ENCODE data around the gene CNPY4. TPM values are rescaled to one million over a fixed set of nuclear protein-coding genes. Genes with fewer than 3 reads are reported as not detected.
"Not testable (repeated sequence)": the region's sequence is repeated elsewhere in the genome, so short reads cannot be mapped to it uniquely, and the experiment has no call there.

CNPY4 gene
- total RNA-seq, 4 donors from 2014 or later: 0.87 to 5.3 (median 3.1) TPM

- H3K36me3 ChIP-seq: peaks cover 0 to 12% (median 0%) of the 10 kb centered on the region in 3 donors
- intact Hi-C loops (cut with DNase I): no loop called here
- no peaks in the 10 kb centered on the region for H3K9me3 ChIP-seq
- H3K27me3 ChIP-seq: no peaks in the 10 kb centered on the region
- peaks cover 30 to 77% (median 33%) of the 10 kb centered on the region in 3 donors for H3K4me1 ChIP-seq
- WGBS, 2 donors: 14 to 29% methylated on average over 3 to 7 of the region's 37 CpGs
- peak overlapping the region; percentile 92 to 99 (median 98) for H3K27ac ChIP-seq
- H3K4me3 ChIP-seq: peak overlapping the region; percentile 55 to 91 (median 84)
- no peak for DNase-seq
- TF ChIP-seq POLR2A (IDR thresholded peaks at IDR 0.05) (no peak), CTCF (IDR thresholded peaks at IDR 0.05) (no peak)
Observed at GRCh38 chr7:100127866-100128636, 8.6 kb downstream of the CNPY4 start.

GRCh38 chr7:100128637-100128963, 9.2 kb downstream of the CNPY4 start:
- no peak for DNase-seq
- Histone ChIP-seq H3K4me1 (peaks cover 30 to 77% (median 33%) of the 10 kb centered on the region in 3 donors), H3K36me3 (peaks cover 0 to 7% (median 0%) of the 10 kb centered on the region in 3 donors), H3K27me3 (no peaks in the 10 kb centered on the region), H3K9me3 (no peaks in the 10 kb centered on the region), H3K4me3 (no peak overlapping the region), H3K27ac (peak overlapping the region in 3 of 4 donors; percentile 92 to 99 (median 97))
- intact Hi-C loops (cut with DNase I): no loop called here
- 56 to 58% methylated on average over 1 of the region's 1 CpG for WGBS, 2 donors
- no peak for TF ChIP-seq CTCF (IDR thresholded peaks at IDR 0.05)
- no peak for TF ChIP-seq POLR2A (IDR thresholded peaks at IDR 0.05)

GRCh38 chr7:100130220-100130607, 10.8 kb downstream of the CNPY4 start:
- H3K36me3 ChIP-seq; H3K27me3 ChIP-seq; H3K4me3 ChIP-seq; DNase-seq; H3K9me3 ChIP-seq; intact Hi-C loops (cut with DNase I): not testable (repeated sequence)
- Histone ChIP-seq H3K4me1 (peaks cover 21 to 66% (median 33%) of the 10 kb centered on the region in 3 donors), H3K27ac (peak overlapping the region in 3 of 4 donors; percentile 76 to 99 (median 97))
- 38 to 86% methylated on average over 1 of the region's 1 CpG for WGBS, 2 donors

DNA sequence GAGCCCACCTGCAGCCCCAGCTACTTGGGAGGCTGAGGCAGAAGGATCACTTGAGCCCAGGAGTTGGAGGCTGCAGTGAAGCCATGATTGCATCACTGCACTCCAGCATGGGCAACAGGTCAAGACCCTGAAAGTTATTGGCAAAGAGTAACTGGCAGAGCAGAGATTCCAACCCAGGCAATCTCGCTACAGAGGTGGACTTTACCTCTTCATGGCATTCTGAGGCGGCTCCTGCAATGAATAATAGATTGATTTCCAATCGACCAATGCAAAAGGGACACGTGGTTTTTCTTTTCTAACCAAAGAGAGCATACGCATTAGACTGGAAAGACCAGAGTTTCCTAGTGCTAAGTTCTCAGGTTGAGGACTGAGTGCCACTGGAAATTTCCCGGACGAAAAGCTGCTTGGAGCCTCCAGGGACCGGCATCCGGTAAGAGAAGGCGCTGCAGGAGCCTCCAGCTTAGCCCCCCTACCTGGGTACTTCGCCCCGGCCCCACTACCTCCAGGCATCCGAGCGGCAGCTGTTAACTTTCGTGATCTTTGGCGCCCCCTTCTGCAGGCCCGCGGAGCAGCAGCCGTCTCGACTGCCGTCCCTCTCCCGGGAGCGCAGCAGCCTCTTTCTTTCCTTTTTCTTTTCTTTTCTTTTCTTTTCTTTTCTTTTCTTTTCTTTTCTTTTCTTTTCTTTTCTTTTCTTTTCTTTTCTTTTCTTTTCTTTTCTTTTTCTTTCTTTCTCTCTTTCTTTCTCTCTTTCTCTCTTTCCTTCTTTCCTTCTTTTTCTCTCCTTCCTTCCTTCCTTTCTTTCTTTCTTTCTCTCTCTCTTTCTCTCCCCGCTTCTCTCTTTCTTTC, 11.4 kb downstream of the CNPY4 start:
- 7 to 11% methylated on average over 20 to 22 of the region's 24 CpGs for WGBS, 2 donors
- DNase-seq: no peak
- H3K4me1 ChIP-seq: peaks cover 15 to 60% (median 28%) of the 10 kb centered on the region in 3 donors
- H3K9me3 ChIP-seq: no peaks in the 10 kb centered on the region
- peak; percentile 81 to 94 (median 87) for TF ChIP-seq CTCF (IDR thresholded peaks at IDR 0.05)
- no peak for TF ChIP-seq POLR2A (IDR thresholded peaks at IDR 0.05)
- intact Hi-C loops (cut with DNase I): no loop called here
- H3K27ac ChIP-seq: peak overlapping the region; percentile 8 to 97 (median 76)
- H3K36me3 ChIP-seq: no peaks in the 10 kb centered on the region
- no peaks in the 10 kb centered on the region for H3K27me3 ChIP-seq
- peak overlapping the region; percentile 17 to 55 (median 26) for H3K4me3 ChIP-seq

DNA sequence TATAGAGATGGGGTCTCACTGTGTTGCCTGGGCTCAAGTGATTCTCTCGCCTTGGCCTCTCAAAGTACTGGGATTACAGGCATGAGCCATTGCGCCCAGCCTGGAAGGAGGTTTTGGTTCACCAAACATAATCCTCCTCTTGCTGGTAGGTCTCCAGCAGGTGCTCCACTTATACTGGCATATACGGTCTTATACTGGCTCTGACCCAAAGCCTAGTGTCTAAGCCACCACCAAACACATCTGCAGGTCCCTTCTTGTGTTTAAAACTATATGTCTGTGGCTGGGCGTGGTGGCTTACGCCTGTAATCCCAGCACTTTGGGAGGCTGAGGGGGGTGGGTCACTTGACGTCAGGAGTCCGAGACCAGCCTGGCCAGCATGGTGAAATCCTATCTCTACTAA, 12.7 kb downstream of the CNPY4 start:
- no peak overlapping the region for H3K4me3 ChIP-seq
- WGBS, 2 donors: 33 to 83% methylated on average over 2 to 6 of the region's 7 CpGs
- no peaks in the 10 kb centered on the region for H3K27me3 ChIP-seq
- H3K9me3 ChIP-seq: no peaks in the 10 kb centered on the region
- DNase-seq: no peak
- peaks cover 11 to 53% (median 23%) of the 10 kb centered on the region in 3 donors for H3K4me1 ChIP-seq
- H3K27ac ChIP-seq: peak overlapping the region in 2 of 4 donors; percentile 51 to 62
- intact Hi-C loops (cut with DNase I): loop anchor here (2.0 kb wide), 1 partner anchor 85 kb away; no protein-coding TSS in a partner anchor
- TF ChIP-seq POLR2A (IDR thresholded peaks at IDR 0.05) (no peak), CTCF (IDR thresholded peaks at IDR 0.05) (no peak)
- no peaks in the 10 kb centered on the region for H3K36me3 ChIP-seq

Data from esophagus squamous epithelium (tissue), 5 donors.